ENCODE data around the gene SCAMP3. TPM values are rescaled to one million over a fixed set of nuclear protein-coding genes. Genes with fewer than 3 reads are reported as not detected.
A peak's percentile ranks its signal among the peaks of the same experiment; 100 is the strongest.
"Not testable (repeated sequence)": the region's sequence is repeated elsewhere in the genome, so short reads cannot be mapped to it uniquely, and the experiment has no call there.

SCAMP3 gene
- total and polyA plus RNA-seq, 8 donors: 7.0 to 48.4 (median 28.7) TPM

DNA sequence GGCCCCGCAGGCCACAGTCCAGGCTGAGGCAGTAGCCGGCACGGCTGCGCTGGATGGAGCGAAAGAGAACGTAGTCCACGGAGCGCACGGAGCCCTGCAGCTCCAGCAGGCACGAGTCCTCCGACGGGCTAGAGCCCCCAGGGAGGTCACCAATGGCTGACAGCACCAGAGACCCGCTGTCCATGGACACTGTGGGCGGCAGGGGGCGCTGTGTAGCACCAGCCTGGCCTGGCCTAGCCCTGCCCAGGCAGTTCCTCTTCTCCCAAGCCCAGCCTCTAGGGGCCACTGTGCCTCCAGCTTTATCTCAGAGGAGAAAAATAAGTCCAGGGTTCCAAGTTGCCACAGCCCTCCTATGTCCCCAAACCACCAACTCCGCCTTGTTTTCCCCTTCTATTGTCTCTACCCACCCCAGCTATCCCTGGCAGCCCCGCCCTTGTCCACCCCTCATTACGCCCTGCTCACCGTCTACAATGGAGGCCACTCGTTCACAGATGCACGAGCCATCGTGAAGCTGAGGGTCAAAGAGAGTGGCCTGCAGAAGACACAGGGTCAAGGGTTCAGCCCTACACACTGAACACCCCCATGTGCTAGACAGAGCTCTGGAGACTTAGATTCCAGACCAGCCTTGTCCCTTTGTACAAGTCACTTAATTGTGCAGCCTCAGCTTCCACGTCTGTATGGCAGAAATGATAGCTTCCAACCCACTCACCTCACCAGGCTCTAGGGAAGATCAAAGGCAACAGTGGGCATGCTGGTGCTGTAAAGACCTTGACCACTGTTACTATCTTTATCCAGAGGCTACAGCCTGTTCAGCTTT is 11.3 kb downstream of the SCAMP3 start:
- no peaks in the 10 kb centered on the region for H3K27me3 ChIP-seq
- WGBS, 5 donors: 15 to 23% (median 19%) methylated on average over 13 to 23 of the region's 23 CpGs
- TF ChIP-seq EP300 (IDR thresholded peaks at IDR 0.05) (no peak), POLR2AphosphoS5 (IDR thresholded peaks at IDR 0.05) (peak in 2 of 3 donors; percentile 5 to 88), POLR2A (IDR thresholded peaks at IDR 0.05) (no peak)
- TF ChIP-seq, protein P1, sequence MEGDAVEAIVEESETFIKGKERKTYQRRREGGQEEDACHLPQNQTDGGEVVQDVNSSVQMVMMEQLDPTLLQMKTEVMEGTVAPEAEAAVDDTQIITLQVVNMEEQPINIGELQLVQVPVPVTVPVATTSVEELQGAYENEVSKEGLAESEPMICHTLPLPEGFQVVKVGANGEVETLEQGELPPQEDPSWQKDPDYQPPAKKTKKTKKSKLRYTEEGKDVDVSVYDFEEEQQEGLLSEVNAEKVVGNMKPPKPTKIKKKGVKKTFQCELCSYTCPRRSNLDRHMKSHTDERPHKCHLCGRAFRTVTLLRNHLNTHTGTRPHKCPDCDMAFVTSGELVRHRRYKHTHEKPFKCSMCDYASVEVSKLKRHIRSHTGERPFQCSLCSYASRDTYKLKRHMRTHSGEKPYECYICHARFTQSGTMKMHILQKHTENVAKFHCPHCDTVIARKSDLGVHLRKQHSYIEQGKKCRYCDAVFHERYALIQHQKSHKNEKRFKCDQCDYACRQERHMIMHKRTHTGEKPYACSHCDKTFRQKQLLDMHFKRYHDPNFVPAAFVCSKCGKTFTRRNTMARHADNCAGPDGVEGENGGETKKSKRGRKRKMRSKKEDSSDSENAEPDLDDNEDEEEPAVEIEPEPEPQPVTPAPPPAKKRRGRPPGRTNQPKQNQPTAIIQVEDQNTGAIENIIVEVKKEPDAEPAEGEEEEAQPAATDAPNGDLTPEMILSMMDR (IDR thresholded peaks at IDR 0.05): peak in 6 of 7 experiments; percentile 58 to 99 (median 98)
- peak overlapping the region in 4 of 5 donors; percentile 17 to 79 (median 46) for H3K27ac ChIP-seq
- peaks cover 10 to 24% (median 20%) of the 10 kb centered on the region in 4 donors for H3K36me3 ChIP-seq
- H3K4me3 ChIP-seq: peak overlapping the region; percentile 11 to 37 (median 32)
- peaks cover 30 to 38% (median 35%) of the 10 kb centered on the region in 4 donors for H3K4me1 ChIP-seq
- DNase-seq: peak; percentile 94 to 98
- H3K9me3 ChIP-seq: no peaks in the 10 kb centered on the region
- intact Hi-C loops (cut with DNase I; ENCODE audit: low total_unique reads): loop anchor here (10.0 kb wide), 1 partner anchor 344 kb away; no protein-coding TSS in a partner anchor

DNA sequence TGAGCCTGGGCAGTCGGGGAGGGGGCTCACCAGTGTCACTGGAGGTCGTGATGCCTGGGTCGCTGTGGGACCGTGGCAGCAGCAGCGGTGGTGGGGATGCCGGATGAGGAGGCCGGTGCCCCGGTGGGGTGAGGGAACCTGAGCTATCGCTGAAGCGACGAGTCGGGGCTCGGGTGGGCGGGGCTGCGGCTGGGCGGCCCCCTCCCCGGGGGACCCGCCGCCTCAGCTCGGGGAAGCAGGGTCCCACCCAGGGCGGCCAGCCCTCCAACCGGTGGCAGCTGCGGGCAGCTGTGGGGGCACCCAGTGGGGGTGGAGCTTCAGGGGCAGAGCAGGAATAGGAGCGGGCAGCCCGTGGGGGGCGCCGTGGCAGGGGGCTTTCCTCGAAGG is 11.9 kb downstream of the SCAMP3 start:
- Histone ChIP-seq H3K27ac (peak overlapping the region in 3 of 5 donors; percentile 27 to 79 (median 65)), H3K4me1 (peaks cover 31 to 40% (median 36%) of the 10 kb centered on the region in 4 donors), H3K27me3 (no peaks in the 10 kb centered on the region), H3K4me3 (peak overlapping the region; percentile 11 to 37 (median 32)), H3K9me3 (no peaks in the 10 kb centered on the region), H3K36me3 (peaks cover 10 to 24% (median 20%) of the 10 kb centered on the region in 4 donors)
- TF ChIP-seq, protein P1 (IDR thresholded peaks at IDR 0.05): no peak
- no peak for TF ChIP-seq POLR2A (IDR thresholded peaks at IDR 0.05)
- no peak for TF ChIP-seq POLR2AphosphoS5 (IDR thresholded peaks at IDR 0.05)
- TF ChIP-seq EP300 (IDR thresholded peaks at IDR 0.05): no peak
- DNase-seq: no peak
- intact Hi-C loops (cut with DNase I; ENCODE audit: low total_unique reads): loop anchor here (10.0 kb wide), 1 partner anchor 345 kb away; no protein-coding TSS in a partner anchor
- WGBS, 5 donors: 26 to 32% (median 30%) methylated on average over 5 to 28 of the region's 28 CpGs

DNA sequence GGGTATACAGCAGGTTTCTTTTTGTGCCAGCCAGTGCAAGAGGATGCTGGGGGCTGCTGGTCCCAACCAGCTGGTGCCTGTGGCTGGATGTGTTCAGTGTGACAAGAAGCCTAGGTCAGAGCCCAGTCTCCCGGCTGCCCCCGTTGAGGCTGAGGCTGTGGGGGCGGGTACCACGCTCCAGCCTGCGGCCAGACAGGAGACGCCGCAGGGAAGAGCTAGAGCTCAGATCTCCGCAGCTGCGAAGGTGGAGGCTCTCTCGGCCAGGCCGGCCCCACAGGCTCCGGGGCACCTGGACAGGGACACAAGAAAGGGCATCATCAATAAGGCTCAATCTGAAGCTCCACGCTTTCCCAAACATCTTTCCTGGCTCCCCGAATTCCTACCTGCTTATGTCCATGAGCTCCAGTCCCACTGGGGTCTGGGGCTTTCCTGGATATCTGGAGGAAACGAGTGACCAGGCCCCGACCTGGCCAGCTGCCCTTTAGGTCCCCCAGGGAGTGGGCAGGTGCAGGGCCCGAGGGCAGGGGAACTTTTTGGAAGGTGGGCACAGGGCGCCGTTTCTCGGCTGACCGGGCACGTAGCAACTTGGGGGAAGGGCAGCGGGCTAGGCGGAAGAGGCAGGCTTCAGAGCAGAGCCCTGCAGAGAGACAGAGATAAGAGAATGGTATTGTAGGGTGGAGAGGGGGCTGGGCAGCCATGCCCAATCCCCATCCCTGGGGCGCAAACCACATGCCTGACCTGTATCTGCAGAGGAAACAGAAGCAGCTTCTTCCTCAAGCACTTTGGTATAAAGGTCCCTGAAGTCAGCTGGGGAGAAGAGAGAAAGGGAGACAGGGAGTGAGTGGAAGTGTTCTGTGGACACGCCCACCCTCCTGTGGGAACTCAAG is 14.2 kb downstream of the SCAMP3 start:
- TF ChIP-seq, protein P1 (IDR thresholded peaks at IDR 0.05): no peak
- no peak for TF ChIP-seq POLR2AphosphoS5 (IDR thresholded peaks at IDR 0.05)
- TF ChIP-seq EP300 (IDR thresholded peaks at IDR 0.05): no peak
- no peak for TF ChIP-seq POLR2A (IDR thresholded peaks at IDR 0.05)
- no peak overlapping the region for H3K4me3 ChIP-seq
- DNase-seq: no peak
- no peaks in the 10 kb centered on the region for H3K9me3 ChIP-seq
- WGBS, 5 donors: 88 to 95% (median 93%) methylated on average over 13 to 26 of the region's 26 CpGs
- peaks cover 10 to 24% (median 20%) of the 10 kb centered on the region in 4 donors for H3K36me3 ChIP-seq
- peaks cover 26 to 35% (median 32%) of the 10 kb centered on the region in 4 donors for H3K4me1 ChIP-seq
- H3K27me3 ChIP-seq: no peaks in the 10 kb centered on the region
- H3K27ac ChIP-seq: no peak overlapping the region
- intact Hi-C loops (cut with DNase I; ENCODE audit: low total_unique reads): no loop called here

DNA sequence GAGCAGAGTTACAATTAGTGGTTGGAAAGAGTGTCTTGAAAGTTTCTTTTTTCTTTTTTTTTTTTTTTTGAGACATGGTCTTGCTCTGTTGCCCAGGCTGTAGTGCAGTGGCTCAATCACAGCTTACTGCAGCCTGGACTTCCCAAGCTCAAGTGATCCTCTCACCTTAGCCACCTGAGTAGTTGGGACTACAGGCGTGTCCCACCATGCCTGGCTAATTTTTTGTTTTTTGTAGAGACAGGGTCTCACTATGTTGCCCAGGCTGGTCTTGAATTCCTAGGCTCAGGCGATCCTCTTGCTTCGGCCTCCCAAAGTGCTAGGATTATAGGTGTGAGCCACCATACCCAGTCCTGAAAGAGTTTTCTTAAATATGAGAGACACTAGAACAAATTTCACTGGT is 15.4 kb downstream of the SCAMP3 start:
- intact Hi-C loops (cut with DNase I; ENCODE audit: low total_unique reads); H3K9me3 ChIP-seq; H3K4me3 ChIP-seq; DNase-seq; H3K27me3 ChIP-seq; H3K27ac ChIP-seq: not testable (repeated sequence)
- 90 to 97% (median 96%) methylated on average over 3 of the region's 3 CpGs for WGBS, 5 donors
- Histone ChIP-seq H3K36me3 (peaks cover 10 to 24% (median 20%) of the 10 kb centered on the region in 4 donors), H3K4me1 (peaks cover 27 to 45% (median 39%) of the 10 kb centered on the region in 4 donors)

All from stomach (tissue), 9 donors.